CD4-positive, alpha-beta T cell treated with Interleukin-12 subunit alpha and Interleukin-12 subunit beta, for 1 hour (primary cell): Measurements from ENCODE around the gene NECAP2.
"Not testable (repeated sequence)": the region's sequence is repeated elsewhere in the genome, so short reads cannot be mapped to it uniquely, and the experiment has no call there.

Source experiments
- DNase-seq: peaks from one replicate; pipeline ENCODE4 v3.0.0-alpha.2; 2020

NECAP2 gene

GRCh38 chr1:16433030-16433429 is 7.5 kb upstream of the NECAP2 start:
- no peak for DNase-seq

GRCh38 chr1:16434007-16434406 is 6.5 kb upstream of the NECAP2 start:
- DNase-seq: no peak

GRCh38 chr1:16434501-16434900 is 6.0 kb upstream of the NECAP2 start:
- no peak for DNase-seq

- no peak for DNase-seq
These were observed 3.5 kb upstream of the NECAP2 start, which contains the start of gene SPATA21 for GRCh38 chr1:16436946-16437474. SPATA21 (minus strand) TSS chr1:16437424; CDS start chr1:16431371, 6,053 bp downstream.

- DNase-seq: no peak
These were observed 2.0 kb upstream of the NECAP2 start for GRCh38 chr1:16438516-16438915.

- DNase-seq: no peak
These were observed 1.6 kb upstream of the NECAP2 start for GRCh38 chr1:16438924-16439323.

- DNase-seq: no peak
These were observed 424 bp upstream of the NECAP2 start for GRCh38 chr1:16440131-16440469.

- no peak for DNase-seq
These were observed 750 bp downstream of the NECAP2 start for GRCh38 chr1:16441282-16441665.

- DNase-seq: no peak
These were observed 1.7 kb downstream of the NECAP2 start for GRCh38 chr1:16442265-16442664.

- no peak for DNase-seq
These were observed 2.4 kb downstream of the NECAP2 start for GRCh38 chr1:16442941-16443340.

- DNase-seq: no peak
These were observed 3.6 kb downstream of the NECAP2 start for GRCh38 chr1:16443975-16444770.

- no peak for DNase-seq
These were observed 4.5 kb downstream of the NECAP2 start for GRCh38 chr1:16445052-16445451.

- DNase-seq: no peak
These were observed 5.6 kb downstream of the NECAP2 start for GRCh38 chr1:16446116-16446515.

GRCh38 chr1:16447641-16448040 is 7.1 kb downstream of the NECAP2 start:
- no peak for DNase-seq

GRCh38 chr1:16449065-16449464 is 8.5 kb downstream of the NECAP2 start:
- DNase-seq: no peak

- DNase-seq: no peak
These were observed 9.1 kb downstream of the NECAP2 start for GRCh38 chr1:16449666-16450065.

GRCh38 chr1:16450863-16451481 is 10.4 kb downstream of the NECAP2 start:
- no peak for DNase-seq

GRCh38 chr1:16451841-16452528 is 11.5 kb downstream of the NECAP2 start:
- DNase-seq: no peak

- DNase-seq: not testable (repeated sequence)
These were observed 14.4 kb downstream of the NECAP2 start for GRCh38 chr1:16454909-16455308.

- not testable (repeated sequence) for DNase-seq
These were observed 15.6 kb downstream of the NECAP2 start for GRCh38 chr1:16456151-16456550.

- DNase-seq: no peak
These were observed 18.3 kb downstream of the NECAP2 start for GRCh38 chr1:16458831-16459230.

GRCh38 chr1:16459352-16459925 is 18.9 kb downstream of the NECAP2 start:
- no peak for DNase-seq

GRCh38 chr1:16461681-16462080 is 21.2 kb downstream of the NECAP2 start:
- DNase-seq: no peak
